Suprapubic skin (tissue), 4 donors: ENCODE measurements around the gene RBM45. TPM values are rescaled to one million over a fixed set of nuclear protein-coding genes. Genes with fewer than 3 reads are reported as not detected.
"Not testable (repeated sequence)": the region's sequence is repeated elsewhere in the genome, so short reads cannot be mapped to it uniquely, and the experiment has no call there.

Experiments used
- DNase-seq, 2 donors: peaks; one replicate each; pipeline ENCODE4 v3.0.0-alpha.2; 2019; ENCODE audit warnings: low spot score in 2 of 2
- H3K27ac ChIP-seq: fragments of 200-600 bp; sonication (generic); one replicate; pipeline ENCODE4 v1.5.1; 2019
- H3K27me3 ChIP-seq: fragments of 200-600 bp; sonication (generic); one replicate; pipeline ENCODE4 v1.5.1; 2019
- H3K36me3 ChIP-seq: fragments of 200-600 bp; sonication (generic); one replicate; pipeline ENCODE4 v1.5.1; 2019
- H3K4me1 ChIP-seq: fragments of 200-600 bp; sonication (generic); one replicate; pipeline ENCODE4 v1.5.1; 2019
- H3K4me3 ChIP-seq: fragments of 200-600 bp; sonication (generic); one replicate; pipeline ENCODE4 v1.5.1; 2019; ENCODE audit warnings: mild to moderate bottlenecking
- H3K9me3 ChIP-seq: fragments of 200-600 bp; sonication (generic); one replicate; pipeline ENCODE4 v1.5.1; 2019
- CTCF ChIP-seq, 2 donors: fragments of 200-600 bp in 1 of 2; fragments of 450-650 bp in 1 of 2; sonication (generic) in 1 of 2; IDR thresholded peaks; one replicate each; pipeline ENCODE4 v1.5.1; 2016 to 2019; ENCODE audit warnings: antibody characterized with exemption in 2 of 2, mild to moderate bottlenecking in 1 of 2, moderate library complexity in 1 of 2
- EP300 ChIP-seq: sonication (generic); formaldehyde crosslinking; IDR thresholded peaks from one replicate; pipeline ENCODE4 v1.6.1; 2017; ENCODE audit warnings: antibody characterized with exemption
- POLR2A ChIP-seq, 2 donors: fragments of 450-650 bp; IDR thresholded peaks; one replicate each; pipeline ENCODE4 v1.6.1; 2017; ENCODE audit warnings: antibody characterized with exemption in 2 of 2, mild to moderate bottlenecking in 2 of 2, moderate library complexity in 2 of 2
- POLR2AphosphoS5 ChIP-seq, 3 donors: sonication (generic); formaldehyde crosslinking; IDR thresholded peaks; one replicate each; pipeline ENCODE4 v1.6.1; 2017; ENCODE audit warnings: antibody characterized with exemption in 3 of 3
- WGBS: methylation state at CpG from one replicate; pipeline ENCODE4 v1.1.5; 2018; 5-methylcytosine and 5-hydroxymethylcytosine counted together
- total RNA-seq, 4 donors: library from RNA; depleted of rRNA; stranded (reverse); fragments of >200 nt; gene quantifications; one replicate each; pipeline ENCODE4 v1.1.0, GENCODE V29; 2016

RBM45 gene
- total RNA-seq, 4 donors from 2014 or later, result 7.0 to 11.7 (median 10.5) TPM

DNA sequence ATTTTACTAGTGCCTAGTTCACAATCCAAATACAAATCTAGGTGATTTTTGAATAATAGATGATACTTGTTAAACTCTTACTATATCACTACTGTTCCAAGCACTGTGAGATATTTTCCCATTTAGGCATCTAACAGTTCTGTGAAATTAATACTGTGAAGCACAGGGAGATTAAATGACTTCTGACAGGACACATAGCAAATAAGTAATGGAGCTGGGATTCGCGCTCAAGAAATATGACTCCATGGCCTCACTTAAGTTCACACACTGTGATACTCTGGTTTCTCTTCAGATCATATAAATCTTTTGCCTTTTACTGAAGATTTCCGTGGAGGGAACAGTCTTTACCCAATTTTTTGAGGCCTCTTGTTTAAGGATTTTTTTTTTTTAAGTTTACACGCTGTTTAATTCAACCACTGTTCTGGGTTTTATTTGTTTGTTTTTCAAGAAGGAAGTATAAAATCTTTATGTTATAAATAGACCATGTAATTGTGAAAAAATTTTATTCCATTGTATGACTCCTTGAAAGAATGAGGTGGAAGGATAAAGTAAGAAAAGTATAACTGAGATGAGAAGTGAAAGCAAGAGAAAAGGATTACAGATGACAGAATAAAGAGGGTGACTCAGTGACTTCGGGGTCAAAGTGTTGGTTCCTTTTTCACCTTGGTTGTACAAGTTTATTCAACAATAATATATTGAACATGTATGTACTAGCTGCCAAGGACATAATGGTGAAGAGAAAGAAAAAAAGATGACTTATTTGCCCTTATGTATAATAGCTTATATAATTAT, 30.2 kb downstream of the RBM45 start:
- Histone ChIP-seq H3K9me3 (no peaks in the 10 kb centered on the region), H3K4me3 (no peak overlapping the region), H3K4me1 (no peaks in the 10 kb centered on the region), H3K27ac (no peak overlapping the region), H3K27me3 (no peaks in the 10 kb centered on the region), H3K36me3 (peaks cover under 1% of the 10 kb centered on the region)
- DNase-seq, result no peak
- TF ChIP-seq CTCF (IDR thresholded peaks at IDR 0.05), result no peak
- TF ChIP-seq POLR2A (IDR thresholded peaks at IDR 0.05), result no peak
- no peak for TF ChIP-seq EP300
- TF ChIP-seq POLR2AphosphoS5 (IDR thresholded peaks at IDR 0.05), result no peak
- 63% methylated on average over 5 of the region's 5 CpGs for WGBS

GRCh38 chr2:178143481-178143880, 31.2 kb downstream of the RBM45 start:
- H3K9me3 ChIP-seq, result no peaks in the 10 kb centered on the region
- TF ChIP-seq POLR2AphosphoS5 (IDR thresholded peaks at IDR 0.05), result no peak
- TF ChIP-seq POLR2A (IDR thresholded peaks at IDR 0.05), result no peak
- no peak for TF ChIP-seq CTCF (IDR thresholded peaks at IDR 0.05)
- TF ChIP-seq EP300, result no peak
- H3K4me1 ChIP-seq, result no peaks in the 10 kb centered on the region

GRCh38 chr2:178152033-178152432, 39.8 kb downstream of the RBM45 start:
- Histone ChIP-seq H3K27me3 (peaks cover 4% of the 10 kb centered on the region), H3K4me1 (no peaks in the 10 kb centered on the region), H3K4me3 (no peak overlapping the region), H3K27ac (no peak overlapping the region), H3K9me3 (no peaks in the 10 kb centered on the region), H3K36me3 (no peaks in the 10 kb centered on the region)
- 37% methylated on average over 3 of the region's 3 CpGs for WGBS
- no peak for TF ChIP-seq POLR2A (IDR thresholded peaks at IDR 0.05)
- no peak for TF ChIP-seq POLR2AphosphoS5 (IDR thresholded peaks at IDR 0.05)
- no peak for TF ChIP-seq EP300
- TF ChIP-seq CTCF (IDR thresholded peaks at IDR 0.05), result no peak
- no peak for DNase-seq

More at GRCh38 chr2:178143481-178143880, 31.2 kb downstream of the RBM45 start:
- DNase-seq, result no peak
- H3K27me3 ChIP-seq, result no peaks in the 10 kb centered on the region
- H3K4me3 ChIP-seq, result no peak overlapping the region
- H3K36me3 ChIP-seq, result no peaks in the 10 kb centered on the region
- no peak overlapping the region for H3K27ac ChIP-seq

DNA sequence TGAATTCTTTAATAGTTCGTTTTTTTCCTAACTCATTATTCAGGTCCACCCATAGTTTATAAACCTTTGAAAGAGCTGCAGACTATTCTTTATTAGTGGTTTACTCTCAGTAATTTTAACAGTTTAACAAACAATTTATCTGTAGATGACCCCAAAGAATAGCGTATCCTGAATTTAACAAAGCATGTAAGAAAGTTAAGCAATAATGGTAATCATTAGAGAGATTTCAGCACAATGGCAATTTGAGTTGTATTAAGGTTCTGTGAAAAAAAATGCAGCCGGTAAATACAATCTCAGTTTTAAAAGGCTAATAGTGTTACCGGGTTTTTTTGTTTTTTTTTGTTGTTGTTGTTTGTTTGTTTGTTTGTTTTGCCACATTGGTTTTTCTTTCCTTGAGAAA, 40.3 kb downstream of the RBM45 start:
- Histone ChIP-seq H3K27ac (no peak overlapping the region), H3K9me3 (no peaks in the 10 kb centered on the region), H3K4me3 (no peak overlapping the region), H3K27me3 (peaks cover 4% of the 10 kb centered on the region), H3K4me1 (no peaks in the 10 kb centered on the region), H3K36me3 (no peaks in the 10 kb centered on the region)
- no peak for TF ChIP-seq EP300
- no peak for TF ChIP-seq POLR2A (IDR thresholded peaks at IDR 0.05)
- TF ChIP-seq CTCF (IDR thresholded peaks at IDR 0.05), result no peak
- no peak for TF ChIP-seq POLR2AphosphoS5 (IDR thresholded peaks at IDR 0.05)
- DNase-seq, result no peak
- WGBS, result 78% methylated on average over 4 of the region's 4 CpGs

GRCh38 chr2:178152977-178153376, 40.7 kb downstream of the RBM45 start:
- no peak overlapping the region for H3K27ac ChIP-seq
- H3K27me3 ChIP-seq, result peaks cover 4% of the 10 kb centered on the region
- no peaks in the 10 kb centered on the region for H3K36me3 ChIP-seq
- no peak overlapping the region for H3K4me3 ChIP-seq
- TF ChIP-seq POLR2A (IDR thresholded peaks at IDR 0.05) (no peak), EP300 (no peak), CTCF (IDR thresholded peaks at IDR 0.05) (no peak), POLR2AphosphoS5 (IDR thresholded peaks at IDR 0.05) (no peak)
- H3K9me3 ChIP-seq, result no peaks in the 10 kb centered on the region
- H3K4me1 ChIP-seq, result no peaks in the 10 kb centered on the region
- 83% methylated on average over 1 of the region's 1 CpG for WGBS
- no peak for DNase-seq

GRCh38 chr2:178153878-178154277, 41.6 kb downstream of the RBM45 start:
- not testable (repeated sequence) for H3K27me3 ChIP-seq, DNase-seq, H3K4me3 ChIP-seq, H3K4me1 ChIP-seq, H3K27ac ChIP-seq, H3K36me3 ChIP-seq, H3K9me3 ChIP-seq
- WGBS, result 54% methylated on average over 1 of the region's 1 CpG
